KOPT-K1 (cell line): ENCODE data around the gene CACNB1.

Experiments
- H3K27ac ChIP-seq: fragments of 200-600 bp; sonication (generic); 2 replicates; pipeline ENCODE4 v1.5.1; 2016; ENCODE audit warnings: antibody characterized with exemption, mild to moderate bottlenecking, low read depth, low read length; ENCODE audit not compliant: poor library complexity, severe bottlenecking
- H3K36me3 ChIP-seq: fragments of 200-600 bp; sonication (generic); 2 replicates; pipeline ENCODE4 v1.5.1; 2017; ENCODE audit warnings: antibody characterized with exemption, mild to moderate bottlenecking, low read length, moderate library complexity; ENCODE audit not compliant: insufficient read depth
- H3K9me3 ChIP-seq: fragments of 200-600 bp; sonication (generic); 2 replicates; pipeline ENCODE4 v1.5.1; 2017; ENCODE audit warnings: antibody characterized with exemption, low read length, mild to moderate bottlenecking; ENCODE audit not compliant: insufficient read depth, poor library complexity, severe bottlenecking

CACNB1 gene

GRCh38 chr17:39231591-39232551 is 34.4 kb upstream of the CACNB1 start:
- H3K9me3 ChIP-seq = no peaks in the 10 kb centered on the region
- H3K27ac ChIP-seq = no peak overlapping the region
- H3K36me3 ChIP-seq = no peaks in the 10 kb centered on the region

- no peaks in the 10 kb centered on the region for H3K36me3 ChIP-seq
- H3K9me3 ChIP-seq = no peaks in the 10 kb centered on the region
Observed at GRCh38 chr17:39231091-39231561, 33.7 kb upstream of the CACNB1 start.

GRCh38 chr17:39230361-39230760 is 32.9 kb upstream of the CACNB1 start:
- Histone ChIP-seq H3K9me3 (no peaks in the 10 kb centered on the region), H3K36me3 (no peaks in the 10 kb centered on the region), H3K27ac (no peak overlapping the region)

More at GRCh38 chr17:39231091-39231561, 33.7 kb upstream of the CACNB1 start:
- H3K27ac ChIP-seq = no peak overlapping the region

GRCh38 chr17:39229274-39229913 is 31.9 kb upstream of the CACNB1 start:
- Histone ChIP-seq H3K9me3 (no peaks in the 10 kb centered on the region), H3K27ac (no peak overlapping the region), H3K36me3 (no peaks in the 10 kb centered on the region)

- Histone ChIP-seq H3K27ac (no peak overlapping the region), H3K9me3 (no peaks in the 10 kb centered on the region)
Observed at GRCh38 chr17:39227364-39227919, 30.0 kb upstream of the CACNB1 start.

GRCh38 chr17:39225959-39226683 is 28.7 kb upstream of the CACNB1 start:
- no peaks in the 10 kb centered on the region for H3K9me3 ChIP-seq
- H3K36me3 ChIP-seq = no peaks in the 10 kb centered on the region
- H3K27ac ChIP-seq = no peak overlapping the region

More at GRCh38 chr17:39227364-39227919, 30.0 kb upstream of the CACNB1 start:
- no peaks in the 10 kb centered on the region for H3K36me3 ChIP-seq

GRCh38 chr17:39225308-39225958 is 28.0 kb upstream of the CACNB1 start, which contains the start of gene STAC2:
Gene STAC2, minus strand, starts transcription at chr17:39225945. Its CDS starts 443 bp downstream, at chr17:39225502.
- no peak within 1 kb of the TSS for H3K27ac ChIP-seq
- no peaks in the 10 kb centered on the region for H3K36me3 ChIP-seq
- H3K9me3 ChIP-seq = no peaks in the 10 kb centered on the region

- H3K36me3 ChIP-seq = no peaks in the 10 kb centered on the region
- H3K9me3 ChIP-seq = no peaks in the 10 kb centered on the region
- H3K27ac ChIP-seq = no peak overlapping the region
Observed at GRCh38 chr17:39224778-39225307, 27.4 kb upstream of the CACNB1 start.

GRCh38 chr17:39223907-39224777 is 26.7 kb upstream of the CACNB1 start:
- Histone ChIP-seq H3K9me3 (no peaks in the 10 kb centered on the region), H3K36me3 (no peaks in the 10 kb centered on the region), H3K27ac (no peak overlapping the region)

- Histone ChIP-seq H3K27ac (no peak overlapping the region), H3K9me3 (no peaks in the 10 kb centered on the region), H3K36me3 (no peaks in the 10 kb centered on the region)
Observed at GRCh38 chr17:39222866-39223834, 25.7 kb upstream of the CACNB1 start.

DNA sequence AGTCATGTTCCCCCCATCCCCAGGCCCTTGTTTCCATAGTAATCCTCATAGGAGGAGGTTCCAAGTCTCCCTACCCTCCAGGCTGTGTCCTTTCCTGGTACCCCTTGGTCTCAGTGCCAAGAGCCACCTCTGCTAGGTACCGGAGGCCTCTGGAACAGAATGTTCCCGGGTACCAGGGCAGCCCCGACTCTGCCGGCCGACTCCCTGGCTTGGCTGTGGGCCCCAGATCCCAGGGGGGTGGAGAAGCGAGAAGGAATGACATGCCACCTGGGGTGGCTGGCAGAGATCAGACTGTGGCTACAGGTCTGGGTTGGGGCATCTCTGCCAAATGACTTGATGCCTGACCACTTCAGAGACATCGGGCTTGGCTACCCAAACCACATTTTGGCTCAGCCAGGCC is 24.7 kb upstream of the CACNB1 start:
- no peaks in the 10 kb centered on the region for H3K9me3 ChIP-seq
- H3K27ac ChIP-seq = no peak overlapping the region
- no peaks in the 10 kb centered on the region for H3K36me3 ChIP-seq

- no peaks in the 10 kb centered on the region for H3K9me3 ChIP-seq
- no peak overlapping the region for H3K27ac ChIP-seq
- H3K36me3 ChIP-seq = no peaks in the 10 kb centered on the region
Observed at GRCh38 chr17:39221572-39221971, 24.1 kb upstream of the CACNB1 start.
